Activated CD4-positive, alpha-beta T cell treated with anti-CD3 and anti-CD28 coated beads, Interleukin-2, amount 50 U/mL, for 1 hour (primary cell): ENCODE measurements around the gene SCAMP4.
"Not testable (repeated sequence)": the region's sequence is repeated elsewhere in the genome, so short reads cannot be mapped to it uniquely, and the experiment has no call there.

Experiments
- DNase-seq: peaks from one replicate; pipeline ENCODE4 v3.0.0-alpha.2; 2020

Gene SCAMP4

GRCh38 chr19:1883784-1884183 is 21.4 kb upstream of the SCAMP4 start:
- no peak for DNase-seq

GRCh38 chr19:1884291-1884718 is 20.9 kb upstream of the SCAMP4 start:
- DNase-seq, result peak; percentile 46

DNA sequence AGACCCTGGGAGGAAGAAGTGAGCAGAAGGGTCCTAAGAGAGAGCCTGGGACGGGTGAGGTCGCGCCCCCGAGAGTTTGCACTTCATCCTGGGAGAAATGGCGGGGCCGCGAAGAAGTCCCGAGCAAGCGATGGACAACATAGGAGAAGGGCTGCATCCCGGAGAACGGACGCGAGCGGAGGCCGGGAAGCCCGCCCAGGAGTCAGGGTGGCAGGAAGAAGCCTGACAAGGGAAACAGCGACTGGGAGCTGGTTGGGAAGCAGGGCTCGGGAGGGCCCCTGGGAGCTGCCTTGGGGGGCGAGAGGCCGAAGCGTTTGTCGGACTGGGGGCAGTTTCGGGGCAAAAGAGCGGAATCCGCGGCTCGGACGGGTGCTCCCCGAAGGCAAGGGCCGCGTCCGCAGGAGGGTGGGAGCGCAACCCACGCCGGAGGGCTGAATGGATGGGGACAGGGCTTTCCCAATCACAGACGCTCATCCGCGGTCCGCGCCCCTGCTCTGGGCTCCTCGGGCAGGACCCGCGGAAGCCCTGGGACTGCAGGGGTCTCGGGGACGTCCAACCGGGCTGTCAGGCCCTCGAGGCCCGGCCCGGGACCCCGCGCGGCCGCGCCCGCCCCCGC is 20.4 kb upstream of the SCAMP4 start:
- DNase-seq, result no peak

GRCh38 chr19:1885398-1886119 is 19.6 kb upstream of the SCAMP4 start, which contains the start of gene ABHD17A:
Gene ABHD17A (minus strand): TSS chr19:1885496. CDS start chr19:1881566, 3,930 bp downstream.
- peak; percentile 96 for DNase-seq

DNA sequence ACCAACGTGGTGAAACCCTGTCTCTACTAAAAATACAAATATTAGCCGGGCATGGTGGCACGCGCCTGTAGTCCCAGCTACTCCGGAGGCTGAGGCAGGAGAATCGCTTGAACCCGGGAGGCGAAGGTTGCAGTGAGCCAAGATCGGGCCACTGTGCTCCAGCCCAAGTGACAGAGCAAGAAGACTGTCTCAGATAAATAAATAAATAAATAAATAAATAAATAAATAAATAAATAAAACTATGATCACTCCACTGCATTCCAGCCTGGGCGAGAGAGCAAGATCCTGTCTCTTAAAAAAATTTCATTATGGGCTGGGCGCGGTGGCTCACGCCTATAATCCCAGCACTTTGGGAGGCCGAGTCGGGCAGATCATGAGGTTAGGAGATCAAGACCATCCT is 18.8 kb upstream of the SCAMP4 start:
- not testable (repeated sequence) for DNase-seq

GRCh38 chr19:1888385-1888784 is 16.8 kb upstream of the SCAMP4 start:
- DNase-seq, result no peak

- DNase-seq, result no peak
Measured at GRCh38 chr19:1889907-1890306, 15.3 kb upstream of the SCAMP4 start.

GRCh38 chr19:1893791-1894190 is 11.4 kb upstream of the SCAMP4 start:
- no peak for DNase-seq

- no peak for DNase-seq
Measured at GRCh38 chr19:1896508-1896907, 8.7 kb upstream of the SCAMP4 start.

DNA sequence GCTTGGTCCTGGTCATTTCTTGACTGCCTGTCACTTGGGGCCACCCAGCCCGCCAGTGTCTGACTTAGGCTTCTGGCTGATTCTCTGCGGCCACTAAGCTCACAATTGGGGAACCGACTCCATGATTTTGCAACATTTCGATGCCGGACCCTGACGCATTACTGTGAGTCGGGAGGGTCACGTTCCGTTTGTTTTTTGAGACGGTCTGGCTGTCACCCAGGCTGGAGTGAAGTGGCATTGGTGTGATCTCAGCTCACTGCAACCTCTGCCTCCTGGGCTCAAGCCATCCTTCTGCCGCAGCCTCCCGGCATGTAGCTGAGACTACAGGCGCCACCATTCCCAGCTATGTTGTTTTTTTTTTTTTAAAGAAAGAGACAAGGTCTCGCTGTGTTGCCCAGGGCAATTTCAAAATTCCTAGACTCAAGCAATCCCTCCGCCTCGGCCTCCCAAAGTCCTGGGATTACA is 3.2 kb upstream of the SCAMP4 start:
- DNase-seq, result no peak

DNA sequence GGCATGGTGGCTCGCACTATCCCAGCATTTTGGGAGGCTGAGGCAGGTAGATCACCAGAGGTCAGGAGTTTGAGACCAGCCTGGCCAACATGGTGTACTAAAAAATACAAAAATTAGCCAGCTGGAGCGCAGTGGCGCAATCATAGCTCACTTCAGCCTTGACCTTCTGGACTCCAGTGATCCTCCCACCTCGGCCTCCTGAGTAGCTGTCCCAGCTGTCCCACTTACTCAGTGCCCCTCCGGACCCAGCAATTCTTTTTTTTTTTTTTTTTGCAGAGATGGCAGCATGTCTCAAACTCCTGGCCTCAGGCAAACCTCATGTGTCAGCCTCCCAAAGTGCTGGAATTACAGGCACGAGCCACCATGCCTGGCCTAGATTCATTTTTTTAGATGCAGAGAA is 2.3 kb upstream of the SCAMP4 start:
- no peak for DNase-seq

DNA sequence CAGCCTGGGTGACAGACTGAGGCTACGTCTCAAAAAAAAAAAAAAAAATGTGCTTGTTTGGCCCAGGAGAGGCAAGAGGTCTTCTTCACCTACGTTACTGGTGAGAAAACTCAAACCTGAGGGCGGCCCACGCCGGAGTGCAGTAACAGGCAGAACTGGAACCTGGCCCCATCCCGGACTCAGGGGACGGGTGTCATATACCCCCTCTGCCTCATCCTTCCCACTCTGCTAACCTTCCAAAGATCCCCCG is 414 bp upstream of the SCAMP4 start:
- no peak for DNase-seq

DNA sequence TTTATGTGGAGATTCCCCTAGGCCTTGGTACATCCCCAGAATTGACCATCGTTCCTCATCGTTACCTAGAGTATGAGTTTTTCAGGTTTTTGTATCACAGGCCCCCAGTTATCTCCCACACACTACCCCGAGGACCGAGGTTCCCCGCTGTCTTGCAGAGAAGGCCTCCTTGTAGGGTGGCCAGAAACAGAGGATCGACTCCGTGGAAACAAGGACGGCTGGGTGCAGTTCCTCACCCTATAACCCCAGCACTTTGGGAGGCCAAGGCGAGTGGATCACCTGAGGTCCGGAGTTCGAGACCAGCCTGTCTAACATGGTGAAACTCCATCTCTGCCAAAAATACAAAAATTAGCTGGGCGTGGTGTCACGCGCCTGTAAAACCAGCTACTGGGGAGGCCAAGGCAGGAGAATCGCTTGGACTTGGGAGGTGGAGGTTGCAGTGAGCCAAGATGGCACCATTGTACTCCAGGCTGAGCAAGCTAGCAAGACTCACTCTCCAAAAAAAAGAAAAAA is 720 bp downstream of the SCAMP4 start:
- no peak for DNase-seq

DNA sequence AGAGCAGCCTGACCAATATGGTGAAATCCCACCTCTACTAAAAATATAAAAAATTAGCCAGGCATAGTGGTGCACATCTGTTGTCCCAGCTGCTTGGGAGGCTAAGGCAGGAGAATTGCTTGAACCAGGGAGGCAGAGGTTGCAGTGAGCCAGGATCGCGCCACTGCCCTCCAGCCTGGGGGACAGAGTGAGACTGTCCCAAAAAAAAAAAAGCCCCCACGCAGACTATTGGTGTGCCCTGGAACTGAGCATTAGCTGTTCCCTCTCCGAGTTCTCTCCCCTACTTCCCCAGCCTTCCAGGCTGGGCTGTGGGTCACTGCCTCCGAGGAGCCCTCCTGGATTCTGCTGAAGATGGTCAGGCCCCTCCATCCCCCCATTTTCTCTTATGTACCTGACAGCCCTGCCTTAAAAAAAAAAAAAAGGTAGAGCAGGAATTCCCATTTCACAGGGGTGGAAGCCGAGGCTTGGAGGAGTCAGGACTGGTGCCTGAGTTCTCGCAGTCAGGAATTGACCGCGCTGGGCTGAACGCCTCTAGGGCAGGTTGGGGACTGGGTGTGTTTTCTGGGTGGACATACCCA is 1.9 kb downstream of the SCAMP4 start:
- DNase-seq, result no peak

- DNase-seq, result no peak
Measured at GRCh38 chr19:1907563-1908363, 2.6 kb downstream of the SCAMP4 start.

DNA sequence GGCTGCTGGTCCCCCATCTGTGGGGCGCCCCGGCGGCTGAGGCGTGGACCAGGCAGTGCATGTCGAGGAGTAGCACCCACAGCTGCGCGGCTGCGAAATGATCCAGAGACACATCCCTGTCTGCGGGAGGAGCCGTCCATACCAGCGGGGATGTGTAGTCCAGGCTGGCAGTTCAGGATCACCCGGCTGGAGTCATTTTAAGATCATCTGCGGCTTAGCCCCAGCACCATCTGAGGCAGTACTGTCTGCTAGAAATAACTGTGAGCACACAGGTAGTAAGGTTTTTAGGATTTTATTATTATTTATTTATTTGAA is 3.1 kb downstream of the SCAMP4 start:
- no peak for DNase-seq

GRCh38 chr19:1909761-1910080 is 4.5 kb downstream of the SCAMP4 start:
- DNase-seq, result no peak

DNA sequence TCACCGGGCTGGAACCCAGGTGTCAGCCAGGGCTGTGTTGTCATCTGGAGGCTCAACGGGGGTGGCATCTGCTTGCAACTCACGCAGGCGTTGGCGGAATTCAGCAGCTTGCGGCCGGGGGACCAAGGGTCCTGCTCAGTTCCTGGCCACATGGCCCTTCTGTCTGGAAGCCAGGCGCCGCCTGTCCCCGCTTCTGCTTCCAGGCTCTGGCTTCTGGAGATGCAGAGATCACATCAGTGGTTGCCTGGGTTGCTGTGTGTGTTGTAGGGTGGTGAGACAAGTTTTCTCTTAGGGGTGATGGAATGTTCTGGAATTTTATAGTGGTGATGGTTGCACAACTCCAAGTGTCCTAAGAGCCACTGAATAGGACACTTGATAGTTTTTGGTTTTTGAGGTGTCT is 5.0 kb downstream of the SCAMP4 start:
- no peak for DNase-seq

- DNase-seq, result no peak
Measured at GRCh38 chr19:1911098-1911497, 5.9 kb downstream of the SCAMP4 start.

GRCh38 chr19:1911995-1912394 is 6.8 kb downstream of the SCAMP4 start:
- DNase-seq, result no peak

DNA sequence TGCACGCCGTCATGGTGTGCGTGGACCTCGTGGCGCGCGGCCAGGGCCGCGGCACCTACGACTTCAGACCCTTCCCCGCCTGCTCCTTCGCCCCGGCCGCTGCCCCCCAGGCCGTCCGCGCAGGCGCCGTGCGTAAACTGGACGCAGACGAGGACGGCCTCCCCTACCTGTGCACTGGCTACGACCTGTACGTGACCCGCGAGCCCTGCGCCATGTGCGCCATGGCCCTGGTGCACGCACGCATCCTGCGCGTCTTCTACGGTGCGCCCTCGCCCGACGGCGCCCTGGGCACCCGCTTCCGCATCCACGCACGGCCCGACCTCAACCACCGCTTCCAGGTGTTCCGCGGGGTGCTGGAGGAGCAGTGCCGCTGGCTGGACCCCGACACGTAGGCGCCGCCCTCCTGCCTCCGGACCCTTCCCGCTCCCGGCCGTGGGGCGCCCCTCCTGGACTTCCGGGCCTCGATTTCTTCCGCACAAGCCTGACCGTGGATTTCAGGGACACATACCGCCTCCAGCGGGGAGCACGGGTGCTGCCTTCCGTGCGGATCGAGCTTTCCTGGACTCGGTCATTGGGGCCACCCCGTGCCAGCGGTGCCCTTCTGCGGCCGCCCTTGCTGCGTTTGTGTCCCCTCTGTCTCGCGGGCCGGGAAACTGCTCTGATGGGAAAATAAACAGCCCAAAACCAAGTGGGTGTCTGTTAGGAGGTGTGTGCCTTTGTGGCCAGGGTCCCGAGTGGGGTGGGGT is 7.7 kb downstream of the SCAMP4 start:
- DNase-seq, result no peak

DNA sequence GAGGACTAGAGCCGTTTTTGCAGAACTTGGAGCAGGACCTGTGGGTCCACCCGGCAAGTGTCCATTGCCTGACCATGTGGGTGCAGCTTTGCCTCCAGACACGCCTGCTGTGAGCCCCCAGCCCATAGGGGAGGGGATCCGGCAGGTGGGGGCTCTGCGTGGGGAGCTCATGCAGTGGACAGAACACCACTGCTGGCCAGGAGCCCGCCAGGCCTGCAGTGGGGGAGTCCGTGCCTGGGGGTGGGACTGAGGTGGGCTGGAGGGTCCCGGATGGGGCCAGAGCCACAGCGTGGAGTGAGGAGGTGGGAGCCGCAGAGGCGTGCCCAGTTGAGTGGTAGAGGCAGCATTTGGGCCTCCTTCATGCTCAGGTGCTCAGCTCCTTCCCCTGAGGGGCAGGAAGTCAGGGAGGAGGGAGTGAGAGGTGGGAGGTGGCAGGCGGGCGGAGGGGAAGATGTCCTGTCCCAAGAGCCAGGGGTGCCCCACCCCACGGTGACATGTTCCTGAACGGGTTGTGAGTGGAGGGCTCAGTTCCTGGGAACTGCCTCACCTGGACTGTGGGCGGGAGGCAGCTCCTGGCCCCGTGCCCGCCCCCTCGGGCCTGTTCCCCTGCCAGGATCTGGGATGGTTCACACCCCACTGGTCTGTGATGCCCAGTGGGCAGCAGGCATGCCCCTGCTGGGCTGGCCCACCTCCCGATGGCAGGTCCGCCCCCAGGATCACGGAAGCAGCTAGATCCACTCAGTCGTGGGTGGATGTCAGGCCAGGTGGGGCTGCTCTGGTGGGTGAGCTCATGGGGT is 8.8 kb downstream of the SCAMP4 start:
- DNase-seq, result no peak
